Upper lobe of right lung (tissue), 1 donor: ENCODE data around the gene RAMP1. TPM values are rescaled to one million over a fixed set of nuclear protein-coding genes. Genes with fewer than 3 reads are reported as not detected.
A peak's percentile ranks its signal among the peaks of the same experiment; 100 is the strongest.
"Not testable (repeated sequence)": the region's sequence is repeated elsewhere in the genome, so short reads cannot be mapped to it uniquely, and the experiment has no call there.

Experiments used
- ATAC-seq: fragments of 200-7000 bp; cut with Tn5 transposase; one replicate; pipeline ENCODE4 v1.9.1; 2020; ENCODE audit warnings: mild to moderate bottlenecking, moderate library complexity
- DNase-seq: peaks from one replicate; pipeline ENCODE4 v3.0.0-alpha.2; 2020
- H3K27ac ChIP-seq: fragments of 200-600 bp; one replicate; pipeline ENCODE4 v1.8.0; 2022
- H3K27me3 ChIP-seq: fragments of 200-600 bp; one replicate; pipeline ENCODE4 v1.8.0; 2022; ENCODE audit warnings: mild to moderate bottlenecking
- H3K36me3 ChIP-seq: fragments of 200-600 bp; one replicate; pipeline ENCODE4 v1.8.0; 2022
- H3K4me1 ChIP-seq: fragments of 200-600 bp; one replicate; pipeline ENCODE4 v1.8.0; 2022
- H3K4me3 ChIP-seq: fragments of 200-600 bp; one replicate; pipeline ENCODE4 v1.8.0; 2022; ENCODE audit warnings: mild to moderate bottlenecking
- H3K9me3 ChIP-seq: fragments of 200-600 bp; one replicate; pipeline ENCODE4 v1.8.0; 2022
- intact Hi-C: fragments of 100-400 bp; cut with DNase I; formaldehyde crosslinking; loops from one replicate; pipeline ENCODE4 v1.11.0; 2022
- total RNA-seq: library from RNA; stranded (reverse); fragmentation: NEBNext Ultra II Directional; extraction: Animal tissue kit (Norgen Biotek cat#: 25700); gene quantifications from one replicate; pipeline ENCODE4 v1.2.1, GENCODE V29; 2021
- TF ChIP-seq, protein P1 (sequence below): fragments of 200-600 bp; IDR thresholded peaks from one replicate; pipeline ENCODE4 v1.8.0; 2022; ENCODE audit warnings: antibody characterized with exemption
- donor health status: DM: no; HTN: yes; CAD: no; lungs with severe emphysema.

The RAMP1 gene
- total RNA-seq, 1 donor from 2014 or later = 11.1 TPM

GRCh38 chr2:237835372-237835771 lies 24.1 kb upstream of the RAMP1 start:
- Histone ChIP-seq H3K27ac (no peak overlapping the region), H3K27me3 (no peaks in the 10 kb centered on the region), H3K4me3 (no peak overlapping the region), H3K36me3 (no peaks in the 10 kb centered on the region), H3K9me3 (no peaks in the 10 kb centered on the region), H3K4me1 (no peaks in the 10 kb centered on the region)
- TF ChIP-seq, protein P1, sequence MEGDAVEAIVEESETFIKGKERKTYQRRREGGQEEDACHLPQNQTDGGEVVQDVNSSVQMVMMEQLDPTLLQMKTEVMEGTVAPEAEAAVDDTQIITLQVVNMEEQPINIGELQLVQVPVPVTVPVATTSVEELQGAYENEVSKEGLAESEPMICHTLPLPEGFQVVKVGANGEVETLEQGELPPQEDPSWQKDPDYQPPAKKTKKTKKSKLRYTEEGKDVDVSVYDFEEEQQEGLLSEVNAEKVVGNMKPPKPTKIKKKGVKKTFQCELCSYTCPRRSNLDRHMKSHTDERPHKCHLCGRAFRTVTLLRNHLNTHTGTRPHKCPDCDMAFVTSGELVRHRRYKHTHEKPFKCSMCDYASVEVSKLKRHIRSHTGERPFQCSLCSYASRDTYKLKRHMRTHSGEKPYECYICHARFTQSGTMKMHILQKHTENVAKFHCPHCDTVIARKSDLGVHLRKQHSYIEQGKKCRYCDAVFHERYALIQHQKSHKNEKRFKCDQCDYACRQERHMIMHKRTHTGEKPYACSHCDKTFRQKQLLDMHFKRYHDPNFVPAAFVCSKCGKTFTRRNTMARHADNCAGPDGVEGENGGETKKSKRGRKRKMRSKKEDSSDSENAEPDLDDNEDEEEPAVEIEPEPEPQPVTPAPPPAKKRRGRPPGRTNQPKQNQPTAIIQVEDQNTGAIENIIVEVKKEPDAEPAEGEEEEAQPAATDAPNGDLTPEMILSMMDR = no peak
- ATAC-seq (no peak), DNase-seq (no peak)
- intact Hi-C loops = no loop called here

DNA sequence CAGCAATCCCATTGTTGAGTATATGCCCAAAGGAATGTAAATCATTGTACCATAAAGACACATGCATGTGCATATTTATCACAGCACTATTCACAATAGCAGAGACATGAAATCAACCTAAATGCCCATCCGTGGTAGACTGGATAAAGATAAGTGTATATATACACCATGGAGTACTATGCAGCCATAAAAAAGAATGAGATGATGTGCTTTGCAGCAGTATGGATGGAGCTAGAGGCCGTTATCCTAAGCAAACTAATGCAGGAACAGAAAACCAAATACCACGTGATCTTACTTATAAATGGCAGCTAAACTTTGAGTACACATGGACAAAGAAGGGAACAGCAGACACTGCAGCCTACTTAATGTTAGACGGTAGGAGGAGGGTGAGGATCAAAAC lies 18.4 kb upstream of the RAMP1 start:
- intact Hi-C loops = no loop called here
- Histone ChIP-seq H3K9me3 (no peaks in the 10 kb centered on the region), H3K27me3 (no peaks in the 10 kb centered on the region), H3K4me3 (no peak overlapping the region), H3K36me3 (no peaks in the 10 kb centered on the region), H3K4me1 (no peaks in the 10 kb centered on the region), H3K27ac (no peak overlapping the region)
- ATAC-seq (no peak), DNase-seq (no peak)
- TF ChIP-seq, protein P1 = no peak

DNA sequence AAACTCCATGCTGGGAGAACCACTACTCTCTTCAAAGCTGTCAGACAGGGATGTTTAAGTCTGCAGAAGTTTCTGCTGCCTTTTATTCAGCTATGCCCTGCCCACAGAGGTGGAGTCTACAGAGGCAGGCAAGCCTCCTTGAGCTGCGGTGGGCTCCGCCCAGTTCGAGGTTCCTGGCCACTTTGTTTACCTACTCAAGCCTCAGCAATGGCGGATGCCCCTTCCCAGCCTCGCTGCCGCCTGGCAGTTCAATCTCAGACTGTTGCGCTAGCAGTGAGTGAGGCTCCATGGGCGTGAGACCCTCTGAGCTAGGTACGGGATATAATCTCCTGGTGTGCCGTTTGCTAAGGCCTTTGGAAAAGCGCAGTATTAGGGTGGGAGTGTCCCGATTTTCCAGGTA lies 10.5 kb upstream of the RAMP1 start:
- H3K4me3 ChIP-seq, ATAC-seq, intact Hi-C loops, H3K4me1 ChIP-seq, DNase-seq, H3K36me3 ChIP-seq, H3K9me3 ChIP-seq, H3K27me3 ChIP-seq, H3K27ac ChIP-seq: not testable (repeated sequence)

DNA sequence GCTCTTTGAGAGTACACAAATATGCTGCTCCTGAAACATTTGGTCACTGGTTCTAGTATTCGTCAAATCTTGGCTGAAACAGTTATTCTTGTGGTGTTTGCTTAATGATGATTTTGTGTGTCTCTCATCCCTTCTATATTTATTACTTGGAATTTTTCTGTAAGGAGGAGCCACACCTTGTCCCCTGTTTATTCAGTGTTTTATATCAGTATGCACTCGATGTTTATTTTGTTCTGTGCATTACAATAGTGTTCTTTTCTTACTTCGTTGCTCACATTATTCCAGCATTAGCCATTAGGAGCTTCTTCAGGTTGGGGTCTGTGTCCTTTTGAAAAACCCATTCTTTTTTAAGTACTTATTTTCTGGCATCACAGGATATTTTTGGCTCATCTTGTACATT lies 5.1 kb upstream of the RAMP1 start:
- H3K4me3 ChIP-seq = no peak overlapping the region
- TF ChIP-seq, protein P1 = no peak
- ATAC-seq (no peak), DNase-seq (no peak)
- H3K9me3 ChIP-seq = no peaks in the 10 kb centered on the region
- no peaks in the 10 kb centered on the region for H3K36me3 ChIP-seq
- H3K27me3 ChIP-seq = peaks cover 12% of the 10 kb centered on the region
- peaks cover 8% of the 10 kb centered on the region for H3K4me1 ChIP-seq
- H3K27ac ChIP-seq = no peak overlapping the region
- intact Hi-C loops = no loop called here

- no peak overlapping the region for H3K4me3 ChIP-seq
- H3K9me3 ChIP-seq = no peaks in the 10 kb centered on the region
- H3K27me3 ChIP-seq = peaks cover 24% of the 10 kb centered on the region
- H3K27ac ChIP-seq = no peak overlapping the region
- H3K4me1 ChIP-seq = peaks cover 8% of the 10 kb centered on the region
- ATAC-seq (no peak), DNase-seq (peak; percentile 55)
- TF ChIP-seq, protein P1 = no peak
- H3K36me3 ChIP-seq = no peaks in the 10 kb centered on the region
- intact Hi-C loops = loop anchor here (5.0 kb wide), 1 partner anchor 410 kb away; no protein-coding TSS in a partner anchor
Measured at GRCh38 chr2:237857791-237858190, 1.6 kb upstream of the RAMP1 start.

GRCh38 chr2:237858294-237859081 lies 935 bp upstream of the RAMP1 start:
- no peak overlapping the region for H3K27ac ChIP-seq
- intact Hi-C loops = loop anchor here (5.0 kb wide), 1 partner anchor 409 kb away; no protein-coding TSS in a partner anchor
- H3K9me3 ChIP-seq = no peaks in the 10 kb centered on the region

More at GRCh38 chr2:237858294-237859081, 935 bp upstream of the RAMP1 start:
- ATAC-seq (peak; percentile 85), DNase-seq (peak; percentile 72)
- peaks cover 8% of the 10 kb centered on the region for H3K4me1 ChIP-seq
- H3K36me3 ChIP-seq = no peaks in the 10 kb centered on the region
- TF ChIP-seq, protein P1 = peak; percentile 69
- H3K27me3 ChIP-seq = peaks cover 31% of the 10 kb centered on the region
- H3K4me3 ChIP-seq = no peak overlapping the region
